H1 (cell line): Measurements from ENCODE around the gene UPP1. TPM values are rescaled to one million over a fixed set of nuclear protein-coding genes. Genes with fewer than 3 reads are reported as not detected.

Experiments
- ATF3 ChIP-seq: IDR thresholded peaks from 2 replicates; pipeline ENCODE4 v1.6.1; 2011; ENCODE audit warnings: low read depth, mild to moderate bottlenecking, low read length; ENCODE audit not compliant: insufficient read depth
- BACH1 ChIP-seq: IDR thresholded peaks from 2 replicates; pipeline ENCODE4 v1.6.1; 2012; ENCODE audit warnings: low read length, improper control_type of control experiment
- CREB1 ChIP-seq: IDR thresholded peaks from 2 replicates; pipeline ENCODE4 v1.6.1; 2012; ENCODE audit warnings: inconsistent platforms
- CTBP2 ChIP-seq: IDR thresholded peaks from 2 replicates; pipeline ENCODE4 v1.7.0; 2011; ENCODE audit warnings: borderline replicate concordance, mild to moderate bottlenecking, moderate library complexity, mixed read lengths, low read length; ENCODE audit not compliant: insufficient read depth, insufficient read length
- EGR1 ChIP-seq: IDR thresholded peaks from 2 replicates; pipeline ENCODE4 v1.6.1; 2011; ENCODE audit warnings: low read depth, low read length, borderline replicate concordance
- GABPA ChIP-seq: IDR thresholded peaks from 2 replicates; pipeline ENCODE4 v1.6.1; 2011; ENCODE audit warnings: mild to moderate bottlenecking, low read length, moderate library complexity, borderline replicate concordance; ENCODE audit not compliant: insufficient read depth
- JUN ChIP-seq: IDR thresholded peaks from 2 replicates; pipeline ENCODE4 v1.6.1; 2011; ENCODE audit warnings: low read depth, mild to moderate bottlenecking, improper control_type of control experiment, low read length
- KDM1A ChIP-seq: fragments of 200-600, 300-600 bp; sonication (generic); IDR thresholded peaks from 2 replicates; pipeline ENCODE4 v1.7.1; 2016; ENCODE audit warnings: mild to moderate bottlenecking, low read length, borderline replicate concordance
- KDM4A ChIP-seq: IDR thresholded peaks from one replicate; pipeline ENCODE4 v1.7.1; 2012; ENCODE audit warnings: low read depth, mild to moderate bottlenecking, moderate library complexity, low read length, inconsistent platforms; ENCODE audit not compliant: severe bottlenecking
- MAX ChIP-seq: IDR thresholded peaks from 2 replicates; pipeline ENCODE4 v1.6.1; 2012; ENCODE audit warnings: inconsistent platforms
- NANOG ChIP-seq: IDR thresholded peaks from 2 replicates; pipeline ENCODE4 v1.6.1; 2011; ENCODE audit warnings: low read length, low read depth, mild to moderate bottlenecking, inconsistent platforms; ENCODE audit not compliant: insufficient read depth, poor library complexity, severe bottlenecking
- NRF1 ChIP-seq: IDR thresholded peaks from 2 replicates; pipeline ENCODE4 v1.6.1; 2011; ENCODE audit warnings: mild to moderate bottlenecking, low read depth, low read length, improper control_type of control experiment
- POLR2A ChIP-seq, 2 experiments: IDR thresholded peaks; 1 replicate in 1 of 2; 2 replicates in 1 of 2; pipeline ENCODE4 v1.6.1; 2011; ENCODE audit warnings: low read depth in 2 of 2, low read length in 2 of 2, mild to moderate bottlenecking in 2 of 2; ENCODE audit errors: control extremely low read depth in 1 of 2
- RAD21 ChIP-seq, 2 experiments: IDR thresholded peaks in 1 of 2; conservative IDR thresholded peaks in 1 of 2; 2 replicates each; pipeline ENCODE4 v1.6.1; 2011; ENCODE audit warnings: low read depth in 2 of 2, low read length in 2 of 2, improper control_type of control experiment in 1 of 2, inconsistent platforms in 1 of 2, mild to moderate bottlenecking in 1 of 2, moderate library complexity in 1 of 2
- SAP30 ChIP-seq: fragments of 300-600 bp; sonication (generic); IDR thresholded peaks from 2 replicates; pipeline ENCODE4 v1.7.1; 2012; ENCODE audit warnings: low read length, moderate library complexity, mild to moderate bottlenecking, inconsistent platforms; ENCODE audit not compliant: insufficient read depth, insufficient replicate concordance
- SIRT6 ChIP-seq: IDR thresholded peaks from one replicate; pipeline ENCODE4 v1.7.1; 2012; ENCODE audit warnings: low read length, inconsistent platforms
- SP1 ChIP-seq: IDR thresholded peaks from 2 replicates; pipeline ENCODE4 v1.6.1; 2011; ENCODE audit warnings: low read depth, low read length
- SRF ChIP-seq: IDR thresholded peaks from 2 replicates; pipeline ENCODE4 v1.6.1; 2011; ENCODE audit warnings: mild to moderate bottlenecking, low read depth, low read length, moderate library complexity
- TAF7 ChIP-seq: optimal IDR thresholded peaks from 2 replicates; pipeline ENCODE3; 2011; ENCODE audit warnings: low read depth, mild to moderate bottlenecking, inconsistent platforms, low read length, moderate library complexity, borderline replicate concordance
- TBP ChIP-seq: IDR thresholded peaks from 2 replicates; pipeline ENCODE4 v1.6.1; 2011; ENCODE audit warnings: low read depth, low read length, improper control_type of control experiment
- USF2 ChIP-seq: IDR thresholded peaks from 2 replicates; pipeline ENCODE4 v1.6.1; 2011; ENCODE audit warnings: low read length, improper control_type of control experiment
- polyA plus RNA-seq, 7 experiments: library from polyadenylated mRNA; depleted of rRNA in 3 of 7; stranded (reverse) in 5 of 7; unstranded in 2 of 7; fragments of >200 nt in 5 of 7; fragments of 200-250 nt in 2 of 7; gene quantifications; 1 replicate in 5 of 7; 2 replicates in 1 of 7; 4 replicates in 1 of 7; pipeline versions ENCODE4 v1.2.1 to v1.2.3, GENCODE V29; 2011 to 2013; ENCODE audit warnings: missing spikeins in 2 of 7, mixed read lengths in 2 of 7
- total RNA-seq: library from RNA; stranded (reverse); fragmentation: NEBNext Ultra II Directional; extraction: Animal tissue kit (Norgen Biotek cat#: 25700); gene quantifications from 2 replicates; pipeline ENCODE4 v1.2.1, GENCODE V29; 2021

Gene UPP1
- total and polyA plus RNA-seq, 2 of the 8 experiments (the other 6 are each of a cell fraction or from before 2014, with no cell fraction given), result 40.7 to 46.2 TPM

- TF ChIP-seq NRF1 (peak; percentile 23; the same call in 1 of the 2 replicates), KDM1A (0 out of 2 replicates have a peak, but pooled peaks have one; percentile 33), POLR2A (IDR thresholded peaks at IDR 0.05; ENCODE audit: control extremely low read depth in 1 of 2, low read depth in 2 of 2, low read length in 2 of 2) (peak; percentile 77 to 79), GABPA (no peak), SP1 (0 out of 2 replicates have a peak, but pooled peaks have one; percentile 8), USF2 (peak; percentile 87), SIRT6 (no peak), JUN (no peak), SRF (no peak), CTBP2 (no peak), SAP30 (no peak), NANOG (no peak), CREB1 (no peak; the same call in 1 of the 2 replicates), RAD21 (IDR thresholded peaks at IDR 0.05 in 1 of 2, conservative IDR thresholded peaks at IDR 0.05 in 1 of 2; ENCODE audit: low read depth in 2 of 2, low read length in 2 of 2) (peak in 1 of 2 experiments; percentile 19; a peak in 1 of 4 replicates), TBP (peak; percentile 71), TAF7 (peak; percentile 38), EGR1 (no peak), KDM4A (peak; percentile 50), MAX (peak; percentile 92), BACH1 (0 out of 2 replicates have a peak, but pooled peaks have one; percentile 9), ATF3 (peak; percentile 66; the same call in 1 of the 2 replicates)
These were observed at the start of gene UPP1 (continued) for GRCh38 chr7:48089046-48090003.
